Measurements from ENCODE around the gene TRAPPC2.
A peak's percentile ranks its signal among the peaks of the same experiment; 100 is the strongest.

The TRAPPC2 gene

DNA sequence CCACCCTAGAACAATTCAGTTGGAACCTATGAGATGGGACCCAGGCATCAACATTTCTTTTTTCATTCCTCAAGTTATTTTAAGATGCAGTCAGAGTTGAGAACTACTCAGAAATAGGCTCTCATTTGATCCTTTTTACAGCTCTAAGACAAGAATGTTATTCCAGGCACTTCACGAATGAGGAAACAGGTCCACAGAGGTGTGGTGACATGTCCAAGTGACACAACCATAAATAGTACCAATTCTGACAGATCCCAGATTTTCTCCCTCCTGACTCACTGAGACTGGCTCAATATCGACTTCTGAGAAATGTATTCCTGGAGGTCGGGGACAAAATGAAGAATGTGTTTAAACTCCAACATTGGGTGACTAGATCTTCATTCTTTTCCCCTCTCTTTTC lies 70.4 kb downstream of the TRAPPC2 start:
- Histone ChIP-seq H3K4me3 (replicated peaks; ENCODE audit: low read depth, low read length) (no peak overlapping the region), H3K36me3 (ENCODE audit: control insufficient read depth, insufficient read depth, low read length) (no peaks in the 10 kb centered on the region), H3K27me3 (replicated peaks; ENCODE audit: control insufficient read depth, insufficient read depth, low read length) (no peaks in the 10 kb centered on the region)
- DNase-seq (ENCODE audit: extremely low read depth, insufficient read length): no peak
- TF ChIP-seq, protein P1, sequence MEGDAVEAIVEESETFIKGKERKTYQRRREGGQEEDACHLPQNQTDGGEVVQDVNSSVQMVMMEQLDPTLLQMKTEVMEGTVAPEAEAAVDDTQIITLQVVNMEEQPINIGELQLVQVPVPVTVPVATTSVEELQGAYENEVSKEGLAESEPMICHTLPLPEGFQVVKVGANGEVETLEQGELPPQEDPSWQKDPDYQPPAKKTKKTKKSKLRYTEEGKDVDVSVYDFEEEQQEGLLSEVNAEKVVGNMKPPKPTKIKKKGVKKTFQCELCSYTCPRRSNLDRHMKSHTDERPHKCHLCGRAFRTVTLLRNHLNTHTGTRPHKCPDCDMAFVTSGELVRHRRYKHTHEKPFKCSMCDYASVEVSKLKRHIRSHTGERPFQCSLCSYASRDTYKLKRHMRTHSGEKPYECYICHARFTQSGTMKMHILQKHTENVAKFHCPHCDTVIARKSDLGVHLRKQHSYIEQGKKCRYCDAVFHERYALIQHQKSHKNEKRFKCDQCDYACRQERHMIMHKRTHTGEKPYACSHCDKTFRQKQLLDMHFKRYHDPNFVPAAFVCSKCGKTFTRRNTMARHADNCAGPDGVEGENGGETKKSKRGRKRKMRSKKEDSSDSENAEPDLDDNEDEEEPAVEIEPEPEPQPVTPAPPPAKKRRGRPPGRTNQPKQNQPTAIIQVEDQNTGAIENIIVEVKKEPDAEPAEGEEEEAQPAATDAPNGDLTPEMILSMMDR (IDR thresholded peaks at IDR 0.05; ENCODE audit: insufficient read depth, low read length, poor library complexity, severe bottlenecking): no peak

DNA sequence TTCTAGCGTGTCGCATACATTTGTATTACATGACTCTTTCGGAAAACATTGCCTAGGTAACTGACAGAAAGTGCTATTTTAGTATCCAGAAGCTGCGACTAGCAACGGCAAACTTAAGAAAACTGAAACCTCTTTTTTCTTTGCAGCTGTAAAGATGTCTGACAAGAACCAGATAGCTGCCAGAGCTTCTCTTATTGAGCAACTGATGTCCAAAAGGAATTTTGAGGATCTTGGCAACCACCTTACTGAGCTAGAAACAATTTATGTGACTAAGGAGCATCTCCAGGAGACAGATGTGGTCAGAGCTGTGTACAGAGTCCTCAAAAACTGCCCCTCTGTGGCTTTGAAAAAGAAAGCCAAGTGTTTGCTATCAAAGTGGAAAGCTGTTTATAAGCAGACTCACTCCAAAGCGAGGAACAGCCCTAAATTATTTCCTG lies 72.0 kb downstream of the TRAPPC2 start:
- Histone ChIP-seq H3K4me3 (replicated peaks; ENCODE audit: low read depth, low read length) (peak overlapping the region; percentile 21), H3K36me3 (ENCODE audit: control insufficient read depth, insufficient read depth, low read length) (no peaks in the 10 kb centered on the region), H3K27me3 (replicated peaks; ENCODE audit: control insufficient read depth, insufficient read depth, low read length) (no peaks in the 10 kb centered on the region)
- no peak for DNase-seq (ENCODE audit: extremely low read depth, insufficient read length)
- TF ChIP-seq, protein P1 (IDR thresholded peaks at IDR 0.05; ENCODE audit: insufficient read depth, low read length, poor library complexity, severe bottlenecking): no peak

All from GM06990 (cell line).